HEK293T (cell line): ENCODE measurements around the gene ASB10.

ENCODE experiments used
- BHLHE40 ChIP-seq: fragments of 450-650 bp; IDR thresholded peaks from 2 replicates; pipeline ENCODE4 v1.6.1; 2016; ENCODE audit warnings: mild to moderate bottlenecking, moderate library complexity, borderline replicate concordance
- CTBP1 ChIP-seq: fragments of 450-650 bp; IDR thresholded peaks from 2 replicates; pipeline ENCODE4 v1.6.1; 2016; ENCODE audit warnings: borderline replicate concordance
- ELF4 ChIP-seq: fragments of 450-650 bp; IDR thresholded peaks from 2 replicates; pipeline ENCODE4 v1.6.1; 2017; ENCODE audit warnings: antibody characterized with exemption
- FOXK2 ChIP-seq: fragments of 450-650 bp; IDR thresholded peaks from 2 replicates; pipeline ENCODE4 v1.6.1; 2016; ENCODE audit warnings: mild to moderate bottlenecking
- HDGF ChIP-seq: fragments of 450-650 bp; IDR thresholded peaks from 2 replicates; pipeline ENCODE4 v1.6.1; 2017; ENCODE audit warnings: antibody characterized with exemption, borderline replicate concordance
- LEF1 ChIP-seq: fragments of 450-650 bp; IDR thresholded peaks from 2 replicates; pipeline ENCODE4 v1.6.1; 2017; ENCODE audit warnings: mild to moderate bottlenecking, borderline replicate concordance
- PKNOX1 ChIP-seq: fragments of 450-650 bp; IDR thresholded peaks from 2 replicates; pipeline ENCODE4 v1.6.1; 2016
- SP1 ChIP-seq: fragments of 450-650 bp; IDR thresholded peaks from 2 replicates; pipeline ENCODE4 v1.6.1; 2017
- SUZ12 ChIP-seq: fragments of 450-650 bp; IDR thresholded peaks from 2 replicates; pipeline ENCODE4 v1.6.1; 2016; ENCODE audit warnings: mild to moderate bottlenecking

DNA sequence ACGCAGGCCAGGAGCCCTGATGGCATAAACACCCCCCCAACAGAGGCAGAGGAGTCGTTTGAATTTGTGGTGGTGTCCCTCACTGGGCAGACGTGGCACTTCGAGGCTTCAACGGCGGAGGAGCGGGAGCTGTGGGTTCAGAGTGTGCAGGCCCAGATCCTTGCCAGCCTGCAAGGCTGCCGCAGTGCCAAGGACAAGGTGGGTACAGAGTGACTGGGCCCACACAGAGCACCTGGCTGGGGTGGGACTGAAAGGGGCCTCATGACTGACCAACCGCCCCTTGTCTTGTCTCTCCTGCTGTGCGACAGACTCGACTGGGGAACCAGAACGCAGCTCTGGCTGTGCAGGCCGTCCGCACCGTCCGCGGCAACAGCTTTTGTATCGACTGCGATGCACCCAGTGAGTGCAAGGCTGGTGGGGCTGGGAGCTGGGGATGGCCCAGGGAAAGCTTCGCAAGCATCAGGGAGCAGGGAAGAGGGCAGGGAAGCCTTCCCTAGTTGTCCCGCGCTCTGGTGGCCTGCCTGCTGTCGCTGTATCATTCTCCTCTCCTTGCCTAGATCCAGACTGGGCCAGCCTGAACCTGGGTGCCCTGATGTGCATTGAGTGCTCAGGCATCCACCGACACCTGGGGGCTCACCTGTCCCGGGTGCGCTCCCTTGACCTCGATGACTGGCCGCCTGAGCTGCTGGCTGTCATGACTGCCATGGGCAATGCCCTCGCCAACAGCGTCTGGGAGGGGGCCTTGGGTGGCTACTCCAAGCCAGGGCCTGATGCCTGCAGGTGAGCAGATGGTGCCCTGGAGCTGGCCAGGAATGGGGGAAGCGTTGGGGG lies 45.0 kb downstream of the ASB10 start:
- TF ChIP-seq BHLHE40 (no peak), PKNOX1 (no peak), SUZ12 (no peak), FOXK2 (no peak), CTBP1 (no peak), SP1 (no peak), ELF4 (no peak), HDGF (no peak), LEF1 (no peak)
